Measurements from ENCODE around the gene TSSK6.

TSSK6 gene

DNA sequence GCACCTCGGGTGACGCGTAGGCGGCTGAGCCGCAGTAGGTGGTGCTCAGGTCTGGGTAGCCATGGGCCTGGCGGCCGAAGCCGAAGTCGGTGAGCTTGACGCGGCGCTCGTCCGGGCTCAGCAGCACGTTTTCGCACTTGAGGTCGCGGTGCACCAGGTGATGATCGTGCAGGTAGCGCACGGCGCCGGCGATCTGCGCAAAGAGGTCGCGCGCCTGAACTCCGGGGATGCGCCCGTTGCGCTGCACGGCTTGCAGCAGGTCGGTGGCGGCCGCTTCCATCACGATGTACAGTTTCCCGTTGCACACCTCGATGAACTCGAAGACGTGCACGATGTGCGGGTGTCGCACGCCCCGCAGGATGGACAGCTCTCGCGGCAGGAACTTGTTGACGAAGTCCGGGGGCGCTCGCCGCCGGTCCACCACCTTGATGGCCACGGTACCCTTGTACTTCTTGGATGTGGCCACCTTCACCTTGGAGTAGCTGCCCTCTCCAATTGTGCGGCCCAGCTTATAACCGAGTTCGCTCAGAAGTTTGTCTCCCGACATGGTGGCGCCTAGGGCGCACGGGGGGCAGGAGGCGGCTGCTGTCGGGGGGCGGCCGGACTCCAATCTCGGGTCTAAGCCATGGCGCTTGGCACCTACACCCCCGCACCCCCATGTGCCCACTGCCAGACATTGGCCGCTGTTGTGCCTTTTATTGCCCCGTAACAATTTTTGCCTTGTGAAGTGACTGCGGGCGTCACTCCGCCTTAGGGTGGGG lies at the start of gene TSSK6:
Gene TSSK6, minus strand, starts transcription at position 668 of the 761 bp plus-strand sequence. Its CDS starts 121 bp downstream, at position 547.
- DNase-seq = no peak

DNA sequence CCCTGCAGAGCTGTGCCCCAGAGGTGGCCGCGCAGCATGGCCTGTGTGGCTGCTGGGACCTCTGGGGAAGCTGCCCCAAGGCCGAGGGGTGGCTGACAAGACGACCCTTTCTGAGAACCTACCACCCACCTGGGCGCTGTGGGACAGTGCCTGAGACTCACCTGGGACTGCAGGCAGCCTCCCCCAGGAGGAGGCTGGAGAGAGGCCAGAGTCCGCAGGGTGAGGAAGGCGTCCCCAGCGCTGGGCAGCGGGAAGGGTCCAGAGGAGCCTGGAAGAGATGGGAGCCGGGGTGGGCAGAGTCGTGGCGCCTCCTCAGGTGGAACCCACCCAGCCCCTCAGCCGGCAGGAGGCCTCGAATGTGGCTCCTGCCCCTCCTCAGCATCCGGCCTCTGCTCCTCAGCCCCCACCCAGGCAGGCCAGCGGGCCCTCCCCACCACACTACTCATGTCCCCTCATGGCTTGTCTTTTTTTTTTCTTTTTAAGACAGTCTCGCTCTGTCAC lies 48.0 kb upstream of the TSSK6 start:
- peak; percentile 52 for DNase-seq

DNA sequence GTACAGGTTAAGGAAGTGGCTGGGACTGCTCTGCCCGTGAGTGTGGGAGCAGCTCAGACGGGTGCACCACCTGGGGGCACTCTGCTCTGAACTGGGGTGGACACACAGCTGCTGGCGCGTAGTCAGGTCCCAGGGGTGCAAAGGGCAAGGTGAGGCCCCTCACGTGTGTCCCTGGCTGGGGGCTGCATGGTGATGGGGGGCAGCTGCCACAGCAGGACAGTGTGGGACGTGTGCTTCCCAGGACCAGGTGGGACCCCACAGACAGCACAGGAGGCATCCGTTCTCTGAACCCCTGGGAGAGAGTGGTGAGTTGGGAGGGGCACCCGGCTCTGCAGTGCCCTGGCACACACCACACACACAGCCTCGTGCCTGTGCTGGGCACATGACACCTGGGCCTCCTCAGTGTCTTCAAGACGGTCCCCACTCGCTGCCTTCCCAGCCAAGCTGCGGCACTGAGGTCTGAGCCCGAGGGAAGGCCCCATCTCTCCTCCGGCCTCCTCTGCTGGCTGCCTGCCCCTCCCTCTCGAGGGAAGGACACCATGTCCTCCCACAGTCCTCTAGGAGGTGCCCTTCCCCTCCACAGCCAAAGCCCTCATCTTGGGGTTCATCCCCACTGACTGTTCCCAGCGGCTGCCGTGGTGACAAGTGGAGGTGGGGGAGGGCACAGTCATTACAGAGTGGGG lies 47.5 kb upstream of the TSSK6 start:
- DNase-seq = peak; percentile 41

DNA sequence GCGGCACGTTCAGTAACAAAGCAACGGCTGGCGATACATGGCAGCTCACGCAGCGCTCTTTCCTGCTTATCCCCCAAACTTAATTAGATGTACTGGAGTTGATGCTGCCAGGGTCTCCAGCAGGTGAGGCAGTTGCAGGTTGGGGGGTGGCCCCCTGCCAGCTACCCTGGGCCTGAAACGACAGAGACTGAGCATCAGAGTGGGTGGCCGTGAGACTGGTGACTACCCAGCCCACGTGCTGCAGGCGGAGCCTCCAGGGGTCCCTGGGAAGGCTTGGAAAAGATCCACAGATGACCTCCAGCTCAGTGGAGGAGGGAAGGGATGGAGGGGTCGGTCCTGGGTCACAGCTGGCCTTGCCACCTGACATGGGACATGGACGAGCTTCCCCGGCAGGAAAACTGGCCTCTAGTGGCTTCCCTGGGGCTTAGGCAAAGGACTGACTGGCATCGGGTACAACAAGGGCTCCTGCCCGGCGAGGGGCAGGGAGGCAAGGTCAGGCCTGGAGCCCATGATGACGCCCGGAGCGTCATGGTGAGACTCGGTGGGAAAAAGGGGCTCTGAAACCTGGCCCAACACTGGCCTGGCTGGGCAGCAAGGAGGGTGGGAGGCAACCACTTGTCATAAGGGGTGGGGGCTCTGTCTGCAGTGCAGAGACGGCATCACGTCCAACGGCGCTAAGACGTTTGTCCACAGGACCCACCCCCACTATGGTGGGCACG lies 46.8 kb upstream of the TSSK6 start:
- DNase-seq = no peak

GRCh38 chr19:19559931-19560330 lies 44.6 kb upstream of the TSSK6 start:
- no peak for DNase-seq

DNA sequence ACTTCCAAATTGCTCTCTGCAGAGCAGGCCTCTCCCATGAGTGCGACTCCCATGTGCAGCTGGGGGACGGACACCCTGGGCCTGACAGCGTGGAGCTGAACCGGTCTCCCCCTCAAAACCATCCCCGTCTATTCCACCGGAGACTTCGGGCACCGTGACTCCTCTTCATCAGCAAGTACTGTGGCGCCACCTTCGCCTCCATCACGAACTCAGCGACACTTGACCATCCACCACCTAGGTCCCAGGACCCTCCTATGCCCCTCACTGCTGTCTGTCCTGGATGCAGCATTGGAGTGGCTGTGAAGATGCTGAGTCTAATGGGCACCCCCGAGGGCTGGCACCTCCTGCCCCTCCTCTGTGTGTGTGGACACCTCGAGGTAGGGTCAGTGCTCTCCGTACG lies 43.3 kb upstream of the TSSK6 start:
- peak; percentile 49 for DNase-seq

GRCh38 chr19:19558055-19558454 lies 42.7 kb upstream of the TSSK6 start:
- DNase-seq = peak; percentile 44

GRCh38 chr19:19554074-19555023 lies 39.0 kb upstream of the TSSK6 start:
- DNase-seq = peak; percentile 80

DNA sequence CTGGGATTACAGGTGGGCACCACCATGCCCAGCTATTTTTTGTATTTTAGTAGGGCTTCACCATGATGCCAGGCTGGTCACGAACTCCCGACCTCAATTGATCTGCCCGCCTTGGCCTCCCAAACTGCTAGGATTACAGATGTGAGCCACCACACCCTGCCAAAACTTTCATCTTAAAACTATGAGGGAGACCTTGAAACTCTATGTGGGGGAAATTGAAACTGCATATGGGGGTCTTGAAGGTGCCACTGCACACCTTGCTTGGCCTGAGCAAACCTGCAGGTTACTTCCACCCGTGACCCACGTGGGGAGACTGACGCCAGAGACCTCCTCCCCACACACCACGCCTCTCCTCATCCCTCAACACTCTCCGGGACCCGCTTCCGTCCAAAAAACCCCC lies 38.3 kb upstream of the TSSK6 start:
- no peak for DNase-seq

- peak; percentile 80 for DNase-seq
Observed at GRCh38 chr19:19552798-19553197, 37.5 kb upstream of the TSSK6 start.

- DNase-seq = no peak
Observed at GRCh38 chr19:19551853-19552192, 36.5 kb upstream of the TSSK6 start.

DNA sequence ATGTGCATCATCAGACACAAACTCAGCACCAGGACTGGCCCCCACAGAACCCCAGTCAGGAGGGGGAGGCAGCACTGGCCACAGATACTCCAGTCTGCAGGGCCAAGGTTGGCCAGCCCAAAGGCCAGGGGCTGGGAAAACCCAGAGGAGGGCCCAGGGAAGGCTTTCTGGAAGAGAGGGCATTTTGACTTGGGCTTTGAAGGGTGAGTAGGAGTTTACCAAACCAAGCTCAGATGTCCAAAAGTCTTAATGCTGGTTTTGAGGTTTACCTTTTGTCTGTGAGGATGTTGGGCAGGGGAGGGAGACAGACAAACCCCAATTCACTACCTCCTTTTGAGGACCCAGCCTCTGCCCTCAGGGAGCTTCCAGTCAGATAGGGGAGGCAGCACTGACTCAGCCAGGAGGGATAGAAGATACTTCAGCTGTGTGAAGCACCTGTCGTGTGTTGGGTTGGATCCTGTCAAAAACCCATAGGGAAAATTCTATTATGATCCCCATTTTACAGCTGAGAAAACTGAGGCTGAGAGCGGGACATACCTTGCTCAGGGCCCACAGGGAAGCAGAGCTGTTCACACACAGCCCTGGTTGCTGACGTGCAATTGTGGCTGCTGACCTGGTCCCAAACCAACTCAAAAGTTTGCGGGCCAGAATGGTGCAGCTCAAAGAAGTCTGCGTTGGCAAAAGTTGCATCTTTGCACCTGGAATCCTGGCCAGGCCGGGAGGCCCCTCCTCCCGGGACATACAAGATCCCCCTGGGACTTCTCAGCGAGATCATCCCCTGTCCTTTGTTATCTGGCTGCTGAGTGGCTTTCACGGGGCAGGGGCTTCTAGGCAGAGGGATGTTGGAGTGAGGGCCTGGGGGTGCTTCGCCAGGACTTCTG lies 35.9 kb upstream of the TSSK6 start:
- DNase-seq = no peak

DNA sequence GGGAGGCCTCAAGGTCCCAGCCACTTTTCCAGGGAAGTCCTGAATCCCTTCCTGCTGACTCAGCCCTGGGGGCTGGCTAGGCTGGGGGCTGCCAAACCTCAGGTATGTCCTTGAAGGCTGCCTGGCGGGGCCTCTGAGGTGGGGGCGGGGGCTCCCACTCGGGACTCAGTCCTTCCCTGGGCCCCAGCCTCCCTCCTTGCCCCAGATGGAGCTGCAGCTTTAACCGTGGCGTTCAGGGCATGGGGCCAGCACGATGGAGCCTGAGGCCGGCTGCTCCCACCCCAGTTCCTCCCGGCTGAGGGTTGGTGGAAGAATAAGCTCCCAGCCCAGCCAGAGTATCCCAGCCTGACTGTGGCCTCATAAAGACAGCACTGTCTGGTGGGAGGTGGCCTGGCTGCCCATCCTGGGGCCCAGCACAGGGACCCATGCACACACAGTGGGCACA lies 35.2 kb upstream of the TSSK6 start:
- peak; percentile 84 for DNase-seq

- no peak for DNase-seq
Observed at GRCh38 chr19:19549804-19550464, 34.6 kb upstream of the TSSK6 start.

DNA sequence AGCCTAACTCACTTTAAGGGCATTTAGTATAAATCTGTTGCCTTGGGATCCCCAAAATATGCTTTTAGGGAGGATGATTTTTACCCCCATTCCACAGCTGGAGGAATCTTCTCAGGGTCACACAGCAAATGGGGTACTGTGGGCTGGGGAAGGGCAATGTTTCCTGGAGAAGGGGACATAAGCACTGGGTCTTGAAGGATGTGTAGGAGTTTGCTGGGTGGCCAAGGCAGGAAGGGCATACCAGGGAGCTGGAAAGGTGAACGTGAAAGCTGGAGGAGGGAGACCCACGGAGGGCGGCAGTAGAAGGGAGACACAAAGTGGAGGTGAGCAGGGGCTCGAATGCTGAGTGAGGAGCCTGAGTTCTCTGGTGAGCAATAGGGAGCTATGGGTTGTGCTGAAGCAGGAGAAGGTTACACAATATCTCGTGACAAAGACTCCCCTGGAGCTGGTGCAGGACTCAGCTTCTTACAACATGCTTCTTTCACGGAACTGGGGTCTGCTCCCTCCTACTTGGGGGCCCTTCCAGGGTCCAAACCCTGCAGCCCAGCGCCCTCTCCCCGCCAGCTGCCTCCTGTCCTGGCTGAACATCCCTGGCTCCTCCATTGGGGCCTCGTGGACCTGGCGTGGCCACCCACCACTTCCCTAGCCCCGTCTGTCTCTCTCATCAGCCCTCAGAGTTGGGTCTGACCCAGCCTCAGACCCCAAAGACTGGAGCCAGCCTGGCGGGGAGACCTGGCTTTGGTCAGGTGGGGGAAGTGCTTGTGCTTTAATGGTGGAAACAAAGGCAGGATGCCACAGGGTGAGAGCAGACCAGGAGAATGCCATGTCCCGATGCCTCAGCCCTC lies 33.8 kb upstream of the TSSK6 start:
- no peak for DNase-seq

DNA sequence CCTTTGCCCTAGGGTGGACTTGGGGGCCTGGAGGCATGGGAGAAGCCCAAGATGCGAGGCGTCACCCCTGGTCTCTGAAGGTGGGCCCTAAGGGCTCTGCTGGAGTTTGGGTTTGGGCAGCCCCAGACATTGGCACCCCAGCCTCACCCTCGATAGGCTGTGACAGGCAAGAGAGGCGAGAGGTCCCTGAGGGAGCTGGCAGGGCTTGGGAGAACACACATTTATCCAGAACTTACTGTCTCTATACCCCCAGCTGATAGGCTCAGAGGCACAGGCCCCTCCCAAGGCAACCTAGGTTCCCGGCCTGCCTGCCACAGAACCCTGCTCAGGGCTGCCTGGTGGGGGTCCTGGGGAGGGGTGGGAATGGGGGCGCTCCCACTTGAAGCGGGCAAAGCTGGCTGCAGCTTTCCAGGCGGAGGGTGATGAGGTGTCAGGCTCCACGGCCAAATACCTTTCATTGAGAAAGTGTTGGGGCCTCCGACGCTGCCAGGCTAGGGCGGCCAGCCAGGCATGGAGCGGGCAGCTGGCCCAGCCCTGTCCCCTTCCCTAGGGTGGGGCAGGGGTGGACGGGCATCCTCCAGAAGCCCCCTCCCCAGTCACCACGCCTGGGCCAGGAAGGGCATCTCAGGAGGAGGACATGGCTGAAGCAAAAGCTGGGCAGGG lies 32.5 kb upstream of the TSSK6 start:
- no peak for DNase-seq

GRCh38 chr19:19546751-19547162 lies 31.4 kb upstream of the TSSK6 start:
- no peak for DNase-seq

DNA sequence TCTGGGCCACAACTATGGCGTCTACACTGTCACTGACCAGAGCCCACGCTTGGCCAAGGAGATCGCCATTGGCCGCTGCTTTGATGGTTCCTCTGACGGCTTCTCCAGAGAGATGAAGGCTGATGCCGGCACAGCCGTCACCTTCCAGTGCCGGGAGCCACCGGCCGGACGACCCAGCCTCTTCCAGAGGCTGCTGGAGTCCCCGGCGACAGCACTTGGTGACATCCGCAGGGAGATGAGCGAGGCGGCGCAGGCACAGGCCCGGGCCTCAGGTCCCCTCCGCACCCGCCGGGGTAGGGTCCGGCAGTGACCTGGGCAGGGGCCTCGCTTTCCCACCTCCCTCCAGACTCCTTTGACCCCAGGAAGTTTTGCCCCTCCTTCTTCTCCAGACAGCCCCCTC lies 30.4 kb upstream of the TSSK6 start:
- DNase-seq = no peak

DNA sequence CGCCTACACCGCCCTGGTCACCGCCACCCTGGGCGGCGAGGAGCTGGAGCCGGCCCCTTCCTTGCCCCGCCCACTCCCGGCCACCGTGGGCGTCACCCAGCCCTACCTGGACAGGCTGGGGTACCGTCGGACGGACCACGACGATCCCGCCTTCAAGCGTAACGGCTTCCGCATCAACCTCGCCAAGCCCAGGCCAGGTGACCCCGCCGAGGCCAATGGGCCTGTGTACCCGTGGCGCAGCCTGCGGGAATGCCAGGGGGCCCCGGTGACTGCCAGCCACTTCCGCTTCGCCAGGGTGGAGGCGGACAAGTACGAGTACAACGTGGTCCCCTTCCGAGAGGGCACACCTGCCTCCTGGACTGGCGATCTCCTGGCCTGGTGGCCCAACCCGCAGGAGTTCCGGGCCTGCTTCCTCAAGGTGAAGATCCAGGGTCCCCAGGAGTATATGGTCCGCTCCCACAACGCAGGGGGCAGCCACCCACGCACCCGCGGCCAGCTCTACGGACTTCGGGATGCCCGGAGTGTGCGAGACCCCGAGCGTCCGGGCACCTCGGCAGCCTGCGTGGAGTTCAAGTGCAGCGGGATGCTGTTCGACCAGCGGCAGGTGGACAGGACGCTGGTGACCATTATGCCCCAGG lies 29.7 kb upstream of the TSSK6 start:
- DNase-seq = no peak

Measured in islet precursor cell (in vitro differentiated cells).